Measurements from ENCODE around the gene TSR1. TPM values are rescaled to one million over a fixed set of nuclear protein-coding genes. Genes with fewer than 3 reads are reported as not detected.

Gene TSR1
- total RNA-seq, 1 donor from 2014 or later, result 23.0 TPM

DNA sequence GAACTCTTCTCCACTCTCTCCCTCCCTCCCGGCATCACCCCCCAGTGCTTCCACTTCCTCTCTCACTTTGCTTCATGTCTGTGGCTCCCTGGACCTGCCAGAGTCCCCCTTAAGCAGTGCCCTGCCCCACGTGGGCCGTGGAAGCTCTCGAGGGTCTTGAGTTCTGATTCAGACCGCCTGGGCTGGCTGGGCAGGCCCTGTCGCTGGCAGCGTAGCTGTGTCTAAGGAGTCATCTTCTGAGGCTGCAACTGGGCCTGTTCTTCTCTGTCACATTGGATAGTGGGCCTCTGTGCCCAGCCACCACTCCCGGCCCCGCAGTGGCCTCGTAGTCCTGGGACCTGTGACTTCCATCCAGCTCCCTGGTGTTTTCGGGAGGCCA lies 33.9 kb upstream of the TSR1 start:
- intact Hi-C loops (cut with DNase I), result no loop called here
- DNase-seq (ENCODE audit: low spot score), result no peak

DNA sequence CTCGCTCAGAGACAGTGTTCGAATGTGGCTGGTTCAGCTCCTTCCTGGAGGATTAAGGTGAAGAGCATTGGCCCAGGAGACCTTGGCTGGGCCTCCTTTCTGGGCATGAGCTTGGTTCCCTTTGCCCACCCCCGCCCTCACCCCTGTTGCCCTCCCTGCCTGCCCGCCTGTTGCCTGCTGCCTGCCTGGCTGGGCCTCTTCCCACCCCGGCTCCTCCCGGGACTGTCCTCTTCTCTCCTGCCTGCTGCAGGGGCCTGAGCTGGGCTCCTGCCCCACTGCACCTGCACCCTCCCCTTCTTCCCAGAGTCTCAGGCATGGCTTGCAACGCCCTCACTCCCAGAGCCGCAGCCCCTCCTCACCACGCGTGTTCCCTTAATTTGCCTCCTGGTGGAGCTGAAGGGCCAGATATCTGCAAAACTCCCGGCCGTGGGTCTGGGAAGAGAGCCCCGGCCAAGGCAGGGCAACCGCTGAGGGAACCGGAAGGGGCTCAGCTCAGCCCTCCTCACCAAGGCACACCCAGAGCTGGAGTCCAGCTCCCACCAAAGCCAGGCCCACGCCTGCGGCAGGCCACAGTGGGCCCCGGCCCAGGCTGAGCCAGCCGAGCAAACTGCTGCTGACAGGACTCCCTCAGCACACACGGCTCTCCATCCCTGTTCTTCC lies 33.4 kb upstream of the TSR1 start:
- intact Hi-C loops (cut with DNase I), result no loop called here
- DNase-seq (ENCODE audit: low spot score), result no peak

DNA sequence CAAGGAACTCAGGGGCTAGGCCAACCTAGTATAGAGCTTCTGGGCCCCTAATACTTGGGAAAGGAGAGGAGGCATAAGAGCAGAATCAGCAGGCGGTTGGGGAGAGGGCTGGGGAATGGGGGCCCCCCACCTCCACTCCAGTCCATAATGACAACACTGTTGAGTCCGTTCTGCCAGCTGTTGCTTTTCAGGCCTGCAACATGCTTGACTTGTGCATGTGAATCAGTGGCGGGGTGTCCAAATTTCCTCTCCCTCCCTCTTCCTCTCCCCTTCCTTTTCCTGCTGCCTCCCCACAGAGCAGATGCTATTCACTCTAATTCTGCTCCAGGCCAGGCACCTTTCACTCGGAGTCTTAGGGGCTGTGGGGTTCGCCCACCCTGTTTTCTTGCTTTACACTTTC lies 32.8 kb upstream of the TSR1 start:
- intact Hi-C loops (cut with DNase I), result no loop called here
- DNase-seq (ENCODE audit: low spot score), result no peak

DNA sequence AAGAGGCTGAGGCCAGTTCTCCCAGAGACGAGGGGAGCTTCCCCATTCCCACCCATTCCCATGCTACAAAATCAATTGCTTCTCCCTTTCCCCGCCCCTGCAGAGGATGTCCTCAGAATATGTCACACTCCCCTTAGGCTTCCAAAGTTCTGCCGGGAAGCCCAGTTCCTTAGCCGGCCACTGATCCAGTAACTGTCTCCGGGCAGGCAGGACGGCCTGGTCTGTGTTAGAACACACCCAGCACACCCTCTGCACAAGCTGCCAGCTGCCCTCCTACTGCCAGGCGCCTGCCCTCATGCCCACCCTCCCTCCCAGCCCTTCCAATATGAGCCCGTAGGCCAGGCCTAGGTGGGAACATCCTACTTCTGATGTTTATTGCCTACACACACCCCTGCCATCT lies 32.1 kb upstream of the TSR1 start:
- intact Hi-C loops (cut with DNase I), result no loop called here
- no peak for DNase-seq (ENCODE audit: low spot score)

DNA sequence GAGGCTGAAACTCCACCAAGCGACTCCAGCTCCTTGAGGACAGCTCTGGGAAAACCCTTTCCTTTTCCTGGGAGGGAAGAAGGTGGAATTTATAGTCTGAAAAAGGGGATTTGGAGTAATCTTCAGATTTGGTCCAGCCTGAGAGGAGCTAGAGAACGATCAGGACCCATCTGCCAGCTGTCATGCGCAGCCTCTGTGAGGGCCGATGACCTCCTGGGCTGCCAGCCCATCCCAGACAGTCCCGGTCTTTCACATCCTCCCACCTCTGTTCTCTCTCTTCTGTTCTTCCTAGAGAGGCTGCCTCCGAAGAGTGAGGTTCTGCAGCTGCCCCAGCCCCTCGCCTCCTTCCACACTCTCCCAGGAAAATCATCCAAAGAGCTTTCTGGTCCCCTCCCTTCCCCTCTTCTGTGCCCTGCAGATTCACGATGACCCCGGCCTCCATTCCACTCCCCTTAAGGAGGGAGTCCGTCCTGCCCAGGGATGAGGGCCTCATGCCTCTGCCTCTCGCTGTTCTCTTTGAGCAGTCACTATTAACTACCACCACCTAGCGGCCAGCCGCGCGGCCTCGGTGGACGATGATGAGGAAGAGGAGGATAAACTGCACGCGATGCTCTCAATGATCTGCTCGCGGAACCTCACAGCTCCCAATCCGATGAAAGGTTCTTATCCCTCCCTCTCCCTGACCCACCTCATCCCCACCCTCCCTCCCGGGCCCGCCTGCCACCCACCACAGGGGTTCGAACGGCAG lies 30.7 kb upstream of the TSR1 start:
- DNase-seq (ENCODE audit: low spot score), result no peak
- intact Hi-C loops (cut with DNase I), result no loop called here

DNA sequence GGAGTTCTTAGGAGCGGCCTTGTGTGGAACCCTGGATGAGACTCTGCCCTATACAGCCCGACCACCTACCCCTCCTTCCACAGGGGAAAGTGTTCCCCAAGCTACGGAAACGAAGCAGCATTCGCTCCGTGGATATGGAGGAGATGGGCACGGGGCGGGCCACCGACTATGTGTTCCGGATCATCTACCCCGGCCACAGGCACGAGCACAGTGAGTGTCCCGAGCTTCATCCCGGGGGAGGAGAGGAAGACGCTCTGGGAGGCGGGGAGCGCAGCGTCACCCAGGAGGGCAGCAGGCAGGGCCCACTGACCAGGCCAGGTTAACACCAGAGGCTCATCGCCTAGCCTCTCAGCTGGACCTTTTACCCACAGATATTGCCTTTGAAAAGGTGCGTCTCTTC lies 28.9 kb upstream of the TSR1 start:
- intact Hi-C loops (cut with DNase I), result no loop called here

DNA sequence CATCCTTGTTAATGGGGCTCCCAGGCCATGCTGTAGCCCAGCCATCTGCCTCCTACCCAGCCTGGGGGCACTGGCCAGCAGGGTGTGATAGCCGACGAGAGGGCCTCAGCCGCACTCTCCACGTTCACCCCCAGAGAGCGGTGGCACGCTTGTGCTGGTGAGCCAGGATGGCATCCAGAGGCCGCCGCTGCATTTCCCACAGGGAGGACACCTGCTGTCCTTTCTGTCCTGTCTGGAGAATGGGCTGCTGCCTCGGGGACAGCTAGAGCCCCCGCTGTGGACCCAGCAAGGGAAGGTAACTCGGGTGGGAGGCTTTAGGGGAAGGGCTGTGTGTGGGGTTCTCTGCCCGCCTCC lies 28.5 kb upstream of the TSR1 start:
- intact Hi-C loops (cut with DNase I), result no loop called here

More for the DNA sequence above, 28.9 kb upstream of the TSR1 start:
- DNase-seq (ENCODE audit: low spot score), result no peak

DNA sequence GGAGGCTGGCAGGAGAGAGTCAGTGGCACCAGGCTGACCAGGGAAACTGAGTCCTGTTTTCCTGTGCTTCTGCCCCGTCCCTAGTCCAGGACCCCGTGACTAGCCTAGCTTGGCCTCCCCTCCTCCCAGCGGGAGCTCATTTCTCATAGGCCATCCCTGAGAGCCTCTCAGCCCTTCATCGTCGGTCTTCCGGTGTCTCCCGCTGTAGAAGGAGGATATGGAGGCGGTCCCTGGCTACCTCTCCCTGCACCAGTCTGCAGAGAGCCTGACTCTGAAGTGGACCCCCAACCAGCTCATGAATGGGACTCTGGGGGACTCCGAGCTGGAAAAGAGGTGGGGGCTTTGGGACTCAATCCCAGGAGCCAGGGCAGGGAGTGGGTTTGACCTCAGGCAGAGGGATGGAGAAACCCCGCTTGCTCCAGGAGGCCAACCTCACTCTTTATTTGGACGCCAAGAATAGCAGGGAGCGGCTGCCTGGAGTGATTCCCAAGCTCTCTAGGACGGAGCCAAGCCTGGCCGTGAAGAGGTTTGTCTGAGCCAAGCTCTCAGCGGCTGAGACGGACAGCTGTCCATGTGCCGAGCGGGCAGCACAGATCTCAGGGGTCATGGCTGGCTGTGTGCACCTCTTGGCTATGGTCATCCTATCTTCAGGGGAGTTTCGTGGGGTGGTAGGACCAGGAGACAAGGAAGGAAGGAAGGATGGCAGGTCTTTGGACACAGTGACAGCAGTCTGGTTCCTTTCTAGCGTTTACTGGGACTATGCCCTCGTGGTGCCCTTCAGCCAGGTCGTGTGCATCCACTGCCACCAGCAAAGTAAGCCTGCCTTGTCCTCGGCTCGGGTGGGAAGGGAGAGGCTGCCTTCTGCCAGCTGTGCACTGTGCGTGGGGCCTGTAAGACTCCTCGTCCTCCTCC lies 27.9 kb upstream of the TSR1 start:
- peak; percentile 85 for DNase-seq (ENCODE audit: low spot score)
- intact Hi-C loops (cut with DNase I), result no loop called here

More for the DNA sequence above, 28.5 kb upstream of the TSR1 start:
- no peak for DNase-seq (ENCODE audit: low spot score)

DNA sequence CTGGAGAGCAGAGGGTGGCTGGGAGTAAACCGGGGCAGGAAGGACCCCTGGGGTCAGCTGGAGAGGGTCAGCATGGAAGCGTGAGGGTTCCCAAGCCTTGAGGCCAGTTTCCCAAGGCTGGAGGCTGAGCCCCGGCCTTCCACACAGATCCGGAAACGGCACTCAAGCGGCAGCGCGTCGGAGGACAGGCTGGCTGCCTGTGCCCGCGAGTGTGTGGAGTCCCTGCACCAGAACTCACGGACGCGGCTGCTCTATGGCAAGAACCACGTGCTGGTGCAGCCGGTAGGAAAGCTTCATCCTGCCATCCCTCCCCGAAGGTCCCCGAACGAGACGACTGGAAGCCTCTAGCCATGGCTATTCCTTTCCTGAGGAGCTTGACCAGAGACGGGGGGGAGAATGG lies 27.1 kb upstream of the TSR1 start:
- intact Hi-C loops (cut with DNase I), result no loop called here
- no peak for DNase-seq (ENCODE audit: low spot score)

DNA sequence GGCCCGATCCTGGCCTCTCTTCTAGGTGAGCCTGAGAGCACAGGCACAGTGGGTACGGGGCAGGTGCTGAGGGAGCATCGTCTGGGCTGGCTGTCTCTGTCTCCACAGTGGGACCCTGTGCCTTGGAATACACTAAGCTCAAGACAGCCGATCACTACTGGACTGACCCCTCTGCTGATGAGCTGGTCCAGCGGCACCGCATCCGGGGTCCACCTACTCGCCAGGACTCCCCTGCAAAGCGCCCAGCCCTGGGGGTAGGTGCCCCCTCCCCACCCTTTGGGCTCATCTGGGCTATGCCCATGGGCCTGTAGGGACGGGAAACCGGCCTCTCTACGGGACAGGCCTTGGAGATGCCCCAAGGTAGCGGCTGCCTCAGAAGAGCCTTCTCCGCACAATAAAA lies 26.6 kb upstream of the TSR1 start:
- intact Hi-C loops (cut with DNase I), result no loop called here
- no peak for DNase-seq (ENCODE audit: low spot score)

DNA sequence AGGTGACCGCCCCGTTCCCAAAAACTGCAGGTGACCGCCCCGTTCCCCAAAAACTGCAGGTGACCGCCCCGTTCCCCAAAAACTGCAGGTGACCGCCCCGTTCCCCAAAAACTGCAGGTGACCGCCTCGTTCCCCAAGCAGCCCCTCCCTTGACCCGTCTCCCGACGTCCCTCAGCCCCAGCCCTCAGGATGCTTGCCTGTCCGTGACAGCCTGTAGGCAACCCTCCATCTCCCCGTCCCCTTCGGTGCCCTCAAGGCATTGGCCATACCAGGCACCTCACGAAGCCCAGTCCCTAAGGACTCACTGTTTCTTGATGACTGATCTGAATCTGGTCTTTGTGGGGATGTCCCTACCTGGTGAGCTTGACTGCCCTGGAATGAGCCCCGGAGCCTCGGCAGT lies 26.2 kb upstream of the TSR1 start:
- no peak for DNase-seq (ENCODE audit: low spot score)
- intact Hi-C loops (cut with DNase I), result no loop called here

DNA sequence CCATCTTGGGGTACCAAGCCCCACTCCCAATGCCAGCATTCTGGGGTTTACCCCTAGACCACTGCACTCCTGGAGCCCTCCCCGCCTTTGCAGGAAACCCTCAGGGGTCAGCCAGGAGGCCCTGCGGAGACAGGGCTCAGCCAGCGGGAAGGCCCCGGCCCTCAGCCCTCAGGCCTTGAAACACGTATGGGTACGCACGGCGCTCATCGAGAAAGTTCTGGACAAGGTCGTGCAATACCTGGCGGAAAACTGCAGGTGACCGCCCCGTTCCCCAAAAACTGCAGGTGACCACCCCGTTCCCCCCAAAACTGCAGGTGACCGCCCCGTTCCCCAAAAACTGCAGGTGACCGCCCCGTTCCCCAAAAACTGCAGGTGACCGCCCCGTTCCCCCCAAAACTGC lies 25.8 kb upstream of the TSR1 start:
- intact Hi-C loops (cut with DNase I), result no loop called here
- no peak for DNase-seq (ENCODE audit: low spot score)

DNA sequence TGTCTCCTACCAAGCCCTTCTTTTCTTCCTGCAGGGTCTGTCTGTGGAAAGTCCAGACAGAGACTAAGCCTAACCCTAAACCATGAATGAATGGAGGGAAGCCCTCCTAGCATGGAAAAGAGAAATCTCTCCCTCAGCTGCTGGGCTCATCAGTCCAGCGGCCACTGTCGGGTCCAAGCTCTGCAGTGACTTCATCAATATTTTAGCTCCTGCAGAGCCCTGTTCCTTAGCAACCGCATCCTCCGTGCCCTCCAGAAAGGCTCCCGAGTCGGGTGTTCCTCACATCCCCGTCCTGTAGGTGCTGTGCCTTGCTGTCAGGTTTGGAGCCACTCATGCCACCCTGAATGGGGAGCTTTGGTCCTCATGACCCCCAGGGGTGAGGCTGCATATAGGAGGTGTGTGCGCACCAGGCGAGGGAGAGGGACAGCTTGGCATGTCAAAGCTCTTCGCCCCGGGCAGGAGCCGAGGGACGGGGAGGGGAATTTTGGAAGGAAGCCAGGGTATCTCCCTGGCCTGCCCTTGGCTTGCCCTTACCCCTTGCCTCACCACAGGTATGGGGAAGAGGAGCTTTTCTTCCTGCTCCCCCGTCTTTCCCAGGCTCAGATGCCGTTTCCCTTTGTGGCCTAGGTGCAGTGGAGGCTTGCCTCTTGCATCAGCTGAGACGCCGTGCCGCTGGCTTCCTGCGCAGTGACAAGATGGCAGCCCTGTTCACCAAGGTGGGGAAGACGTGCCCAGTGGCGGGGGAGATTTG lies 24.9 kb upstream of the TSR1 start:
- DNase-seq (ENCODE audit: low spot score), result no peak
- intact Hi-C loops (cut with DNase I), result no loop called here

DNA sequence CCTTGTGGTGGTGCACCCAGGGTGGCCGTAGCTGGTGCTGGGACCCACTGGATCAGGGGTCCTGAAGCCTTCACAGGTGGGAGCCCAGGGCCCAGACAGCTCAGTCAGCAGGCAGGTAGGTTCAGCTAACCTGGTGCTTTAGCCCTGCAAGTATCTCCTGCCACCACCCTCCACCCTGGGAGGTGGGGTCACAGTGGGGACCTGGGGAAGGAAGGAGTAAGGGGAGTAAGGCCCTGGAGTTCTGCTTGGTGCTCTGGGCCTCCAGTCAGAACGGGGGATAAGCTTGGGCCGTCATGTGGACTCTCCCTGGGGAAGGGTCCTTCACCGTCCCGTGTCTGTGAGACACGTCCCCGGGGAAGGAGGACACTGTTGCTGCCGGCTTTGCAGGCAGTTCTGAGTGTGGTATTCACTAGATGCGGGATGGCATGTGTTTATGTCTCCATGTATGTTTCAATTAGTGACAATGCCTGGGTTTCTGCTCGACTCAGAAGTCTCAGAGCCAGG lies 21.7 kb upstream of the TSR1 start:
- intact Hi-C loops (cut with DNase I), result no loop called here
- DNase-seq (ENCODE audit: low spot score), result no peak

DNA sequence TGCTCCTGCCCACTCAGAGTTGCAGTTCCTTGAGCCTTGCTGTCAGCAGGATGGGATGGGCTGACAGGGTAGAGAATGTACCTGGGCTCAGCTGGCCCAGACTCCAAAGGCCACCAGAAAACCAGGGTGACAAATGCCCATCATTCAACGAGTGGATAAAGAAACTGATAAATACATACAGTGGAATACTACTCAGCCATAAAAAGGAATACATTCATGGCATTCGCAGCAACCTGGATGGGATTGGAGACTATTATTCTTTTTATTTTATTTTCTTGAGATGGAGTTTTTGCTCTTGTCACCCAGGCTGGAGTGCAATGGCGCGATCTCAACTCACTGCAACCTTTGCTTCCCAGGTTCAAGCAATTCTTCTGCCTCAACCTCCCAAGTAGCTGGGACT lies 21.0 kb upstream of the TSR1 start:
- intact Hi-C loops (cut with DNase I), result no loop called here
- DNase-seq (ENCODE audit: low spot score), result no peak

DNA sequence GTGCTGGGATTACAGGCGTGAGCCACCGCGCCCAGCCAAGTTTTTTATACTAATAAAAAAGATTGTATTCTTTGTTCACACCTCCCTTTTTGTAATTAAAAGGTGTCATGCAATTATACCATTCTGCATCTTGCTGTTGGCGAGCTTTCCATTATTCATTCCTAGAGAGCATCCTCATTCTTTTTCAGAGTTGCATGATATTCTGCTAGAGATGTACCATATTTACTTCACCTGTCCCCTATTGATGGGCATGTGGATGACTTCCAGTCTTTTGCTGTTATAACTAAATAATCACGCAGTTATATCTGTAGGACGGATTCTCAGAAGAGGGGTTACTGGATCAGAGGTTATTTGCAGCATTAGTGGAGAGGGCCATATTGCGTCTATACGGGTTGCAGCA lies 18.1 kb upstream of the TSR1 start:
- intact Hi-C loops (cut with DNase I), result no loop called here

DNA sequence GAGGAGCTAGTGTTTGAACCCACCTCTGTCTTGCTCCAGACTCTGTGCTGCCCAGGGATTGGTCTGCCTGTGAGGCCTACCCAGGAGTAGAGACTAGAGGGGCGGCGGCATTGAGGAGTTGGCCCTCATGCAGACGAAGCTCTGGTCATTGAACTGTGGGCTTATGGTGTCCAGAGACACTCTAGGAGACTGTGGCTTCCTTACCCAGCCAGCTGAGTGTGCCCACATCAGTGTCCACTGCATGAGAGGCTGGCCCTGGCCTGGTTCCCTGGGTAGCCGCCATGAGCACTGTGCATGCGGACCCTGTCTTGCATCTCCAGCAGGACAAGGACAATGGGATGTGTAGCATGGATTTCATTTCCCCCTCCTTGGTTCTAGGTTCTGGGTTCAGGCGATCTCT lies 15.0 kb upstream of the TSR1 start:
- intact Hi-C loops (cut with DNase I), result no loop called here
- DNase-seq (ENCODE audit: low spot score), result no peak

More for the DNA sequence above, 18.1 kb upstream of the TSR1 start:
- DNase-seq (ENCODE audit: low spot score), result no peak

DNA sequence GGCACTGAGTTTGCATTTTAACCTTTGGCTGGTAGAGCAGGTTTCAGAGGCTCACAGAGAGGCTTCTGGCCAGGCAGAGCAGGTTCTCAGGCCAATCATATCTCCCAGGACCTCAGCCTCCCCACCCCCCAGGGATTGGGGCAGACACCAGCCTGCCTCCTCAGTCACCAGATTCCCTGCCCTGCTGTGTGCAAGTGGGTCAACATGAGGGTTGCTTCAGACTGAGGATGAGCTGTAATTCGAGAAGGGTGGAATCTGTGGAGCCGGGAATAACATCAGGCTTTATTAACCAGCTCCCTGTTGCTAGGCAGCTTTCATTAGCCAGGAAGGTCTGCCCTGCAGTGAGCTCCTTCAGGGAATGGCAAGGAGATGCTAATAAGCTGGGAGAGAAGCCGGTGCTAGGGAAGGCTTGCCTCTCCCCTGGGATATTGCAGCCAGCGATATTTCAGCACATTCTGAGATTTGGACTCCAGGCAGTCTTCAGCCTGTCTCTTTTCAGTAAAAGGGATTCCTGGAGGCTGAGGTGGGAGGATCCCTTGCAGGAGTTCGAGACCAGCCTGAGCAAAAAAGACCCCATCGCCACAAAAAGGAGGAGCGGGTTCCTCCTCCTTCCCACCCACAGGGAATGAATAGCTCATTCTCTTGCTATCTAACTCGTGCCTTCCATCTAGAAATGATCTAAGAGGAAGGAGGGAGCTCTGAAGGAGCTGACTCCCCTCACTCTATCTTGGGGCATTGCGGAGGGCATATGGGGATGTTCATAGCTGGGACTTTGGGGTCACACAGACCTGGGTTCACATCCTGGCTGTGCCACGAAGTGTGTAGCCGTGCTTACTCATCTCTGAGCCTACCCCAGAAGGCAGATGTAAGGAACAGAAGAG lies 11.8 kb upstream of the TSR1 start:
- DNase-seq (ENCODE audit: low spot score), result no peak
- intact Hi-C loops (cut with DNase I), result no loop called here

DNA sequence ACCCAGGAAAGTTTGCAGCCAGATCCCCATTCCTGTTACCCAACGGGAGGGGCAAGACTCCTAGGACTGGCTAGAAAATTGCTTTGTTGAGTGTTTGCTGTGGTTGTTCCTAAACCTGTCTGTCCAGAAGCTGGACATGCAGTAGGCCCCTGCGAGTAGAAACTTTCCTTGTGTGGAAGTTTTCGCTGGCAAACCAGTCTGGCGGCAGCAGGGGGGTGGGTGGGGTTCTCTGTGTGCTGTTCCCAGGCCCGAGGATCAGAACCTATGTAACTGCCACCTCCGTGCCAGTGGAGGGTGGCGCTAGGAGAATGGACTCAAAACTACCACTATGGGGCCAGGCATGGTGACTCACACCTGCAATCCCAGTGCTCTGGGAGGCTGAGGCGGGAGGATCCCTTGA lies 10.2 kb upstream of the TSR1 start:
- no peak for DNase-seq (ENCODE audit: low spot score)
- intact Hi-C loops (cut with DNase I), result no loop called here

Data from cardiac septum (tissue), 1 donor.